ENCODE data around the gene CCT8.

The CCT8 gene

DNA sequence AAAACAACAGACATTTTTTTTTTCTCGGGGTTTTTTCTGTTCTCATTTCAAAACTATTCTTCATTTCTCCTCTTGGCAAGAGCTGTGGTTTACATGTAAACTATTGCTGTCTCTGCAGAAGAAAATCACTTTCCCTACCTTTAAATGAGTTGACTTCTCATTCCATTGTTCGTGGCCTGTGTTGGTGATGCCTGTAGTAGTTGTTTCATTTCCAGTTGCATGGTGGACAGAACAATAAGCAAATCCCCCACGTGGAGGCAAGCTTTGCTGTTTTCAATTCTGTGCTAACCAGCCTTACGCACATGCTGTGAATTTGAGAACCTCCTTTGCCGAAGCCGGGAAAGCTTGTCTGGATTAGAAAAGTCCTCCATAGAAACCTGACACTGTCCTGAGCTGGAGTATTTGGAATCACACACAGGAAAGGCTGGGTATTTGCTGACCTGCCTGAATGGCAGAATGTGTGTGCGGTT is 30.8 kb upstream of the CCT8 start:
- DNase-seq (ENCODE audit: extremely low read depth, low read depth): no peak
- TF ChIP-seq, protein P1, sequence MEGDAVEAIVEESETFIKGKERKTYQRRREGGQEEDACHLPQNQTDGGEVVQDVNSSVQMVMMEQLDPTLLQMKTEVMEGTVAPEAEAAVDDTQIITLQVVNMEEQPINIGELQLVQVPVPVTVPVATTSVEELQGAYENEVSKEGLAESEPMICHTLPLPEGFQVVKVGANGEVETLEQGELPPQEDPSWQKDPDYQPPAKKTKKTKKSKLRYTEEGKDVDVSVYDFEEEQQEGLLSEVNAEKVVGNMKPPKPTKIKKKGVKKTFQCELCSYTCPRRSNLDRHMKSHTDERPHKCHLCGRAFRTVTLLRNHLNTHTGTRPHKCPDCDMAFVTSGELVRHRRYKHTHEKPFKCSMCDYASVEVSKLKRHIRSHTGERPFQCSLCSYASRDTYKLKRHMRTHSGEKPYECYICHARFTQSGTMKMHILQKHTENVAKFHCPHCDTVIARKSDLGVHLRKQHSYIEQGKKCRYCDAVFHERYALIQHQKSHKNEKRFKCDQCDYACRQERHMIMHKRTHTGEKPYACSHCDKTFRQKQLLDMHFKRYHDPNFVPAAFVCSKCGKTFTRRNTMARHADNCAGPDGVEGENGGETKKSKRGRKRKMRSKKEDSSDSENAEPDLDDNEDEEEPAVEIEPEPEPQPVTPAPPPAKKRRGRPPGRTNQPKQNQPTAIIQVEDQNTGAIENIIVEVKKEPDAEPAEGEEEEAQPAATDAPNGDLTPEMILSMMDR (IDR thresholded peaks at IDR 0.05; ENCODE audit: low read depth, low read length): no peak

DNA sequence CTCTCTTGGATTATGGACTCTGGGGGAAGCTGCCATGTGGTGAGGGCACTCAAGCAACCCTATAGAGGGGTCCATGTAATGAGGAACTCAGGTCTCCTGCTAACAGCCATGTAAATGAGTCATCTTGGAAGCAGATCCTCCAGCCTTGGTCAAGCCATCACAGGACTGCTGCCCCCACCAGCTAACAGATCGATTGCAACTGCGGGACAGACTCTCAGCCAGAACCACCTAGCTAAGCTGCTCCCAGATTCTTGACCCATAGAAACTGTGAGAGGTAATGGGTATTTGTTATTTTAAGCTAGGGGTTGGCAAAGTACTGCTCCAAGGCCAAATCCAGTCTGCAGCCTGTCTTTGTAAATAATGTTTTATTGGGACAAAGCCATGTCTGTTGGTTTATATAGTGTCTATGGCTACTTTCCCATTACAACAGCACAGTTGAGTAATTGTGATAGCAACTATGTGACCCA is 29.4 kb upstream of the CCT8 start:
- TF ChIP-seq, protein P1 (IDR thresholded peaks at IDR 0.05; ENCODE audit: low read depth, low read length): no peak
- no peak for DNase-seq (ENCODE audit: extremely low read depth, low read depth)

- TF ChIP-seq, protein P1 (IDR thresholded peaks at IDR 0.05; ENCODE audit: low read depth, low read length): no peak
- no peak for DNase-seq (ENCODE audit: extremely low read depth, low read depth)
Observed at GRCh38 chr21:29098156-29098555, 24.7 kb upstream of the CCT8 start.

- no peak for DNase-seq (ENCODE audit: extremely low read depth, low read depth)
- TF ChIP-seq, protein P1 (IDR thresholded peaks at IDR 0.05; ENCODE audit: low read depth, low read length): no peak
Observed at GRCh38 chr21:29096218-29097015, 23.0 kb upstream of the CCT8 start.

DNA sequence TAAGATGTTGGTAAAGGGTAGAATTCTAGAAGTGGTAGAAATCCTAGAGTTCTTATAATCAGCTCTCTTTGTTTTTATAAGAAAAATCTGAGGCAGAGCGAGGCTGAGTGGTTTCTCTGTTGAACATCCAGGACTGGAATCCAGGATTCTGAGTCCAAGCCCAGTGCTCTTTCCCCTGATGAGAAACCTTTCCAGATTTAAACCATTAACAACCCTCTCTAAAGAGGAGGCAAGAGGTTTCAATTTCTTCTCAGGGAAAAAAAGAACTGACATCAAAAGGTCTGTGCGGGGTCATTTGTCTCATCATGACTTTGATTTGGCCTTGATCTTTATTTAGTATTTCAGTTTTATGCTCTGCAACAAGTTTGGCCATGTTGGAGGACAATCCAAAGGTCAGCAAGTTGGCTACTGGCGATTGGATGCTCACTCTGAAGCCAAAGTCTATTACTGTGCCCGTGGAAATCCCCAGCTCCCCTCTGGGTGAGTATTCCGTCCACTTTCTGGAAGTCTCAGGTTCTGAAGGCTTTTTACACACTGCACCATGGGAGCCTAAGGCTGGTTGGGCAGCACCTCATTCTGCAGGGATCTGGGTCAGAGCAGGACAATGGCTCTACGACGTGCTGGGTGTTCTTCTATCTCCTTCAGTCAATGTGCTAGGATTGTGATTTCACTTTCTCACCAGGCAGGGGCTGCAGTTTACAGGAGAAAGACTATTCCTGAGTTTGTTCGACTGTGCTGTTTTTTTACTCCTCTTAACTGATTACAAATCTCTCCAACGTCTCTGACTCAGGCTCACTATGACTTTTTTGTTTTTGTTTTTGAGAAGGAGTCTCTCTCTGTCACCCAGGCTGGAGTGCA is 18.9 kb upstream of the CCT8 start:
- no peak for DNase-seq (ENCODE audit: extremely low read depth, low read depth)
- TF ChIP-seq, protein P1 (IDR thresholded peaks at IDR 0.05; ENCODE audit: low read depth, low read length): no peak; the same call in none of the 2 replicates

GRCh38 chr21:29091033-29091432 is 17.6 kb upstream of the CCT8 start:
- peak; percentile 16 for DNase-seq (ENCODE audit: extremely low read depth, low read depth)
- TF ChIP-seq, protein P1 (IDR thresholded peaks at IDR 0.05; ENCODE audit: low read depth, low read length): no peak
